Neuronal stem cell (in vitro differentiated cells): ENCODE data around the gene KRT16.

ENCODE experiments used
- DNase-seq: peaks from one replicate; pipeline ENCODE4 v3.0.0-alpha.2; 2013; ENCODE audit warnings: low spot score
- H2AFZ ChIP-seq: one replicate; pipeline ENCODE4 v1.6.1; 2013; ENCODE audit warnings: mild to moderate bottlenecking, low read length, inconsistent platforms
- H2AK5ac ChIP-seq: 2 replicates; pipeline ENCODE4 v1.6.1; 2013; ENCODE audit warnings: low read depth, mild to moderate bottlenecking, inconsistent platforms, low read length, moderate library complexity, mixed read lengths
- H2BK120ac ChIP-seq: 2 replicates; pipeline ENCODE4 v1.6.1; 2013; ENCODE audit warnings: low read depth, mild to moderate bottlenecking, inconsistent platforms, low read length, moderate library complexity, mixed read lengths
- H2BK12ac ChIP-seq: one replicate; pipeline ENCODE4 v1.6.1; 2013; ENCODE audit warnings: low read length, inconsistent platforms
- H2BK15ac ChIP-seq: 2 replicates; pipeline ENCODE4 v1.6.1; 2013; ENCODE audit warnings: mild to moderate bottlenecking, low read length, inconsistent platforms, mixed read lengths
- H2BK5ac ChIP-seq: one replicate; pipeline ENCODE4 v1.6.1; 2013; ENCODE audit warnings: inconsistent platforms, mild to moderate bottlenecking, low read length, moderate library complexity
- H3K14ac ChIP-seq: one replicate; pipeline ENCODE4 v1.6.1; 2013; ENCODE audit warnings: low read length, inconsistent platforms
- H3K18ac ChIP-seq: 2 replicates; pipeline ENCODE4 v1.6.1; 2013; ENCODE audit warnings: low read length, inconsistent platforms
- H3K23ac ChIP-seq: 2 replicates; pipeline ENCODE4 v1.6.1; 2013; ENCODE audit warnings: low read depth, mild to moderate bottlenecking, mixed read lengths, low read length, inconsistent platforms; ENCODE audit not compliant: poor library complexity
- H3K27ac ChIP-seq: replicated peaks from 3 replicates; pipeline ENCODE4 v1.5.1; 2013; ENCODE audit warnings: low read length, inconsistent platforms
- H3K27me3 ChIP-seq, 3 experiments: 2 replicates each; pipeline ENCODE4 v1.6.1; 2013; ENCODE audit warnings: low read length in 3 of 3, mild to moderate bottlenecking in 2 of 3, inconsistent platforms in 1 of 3, low read depth in 1 of 3, mixed read lengths in 1 of 3, moderate library complexity in 1 of 3; ENCODE audit not compliant: control insufficient read depth in 3 of 3, insufficient read depth in 3 of 3
- H3K36me3 ChIP-seq, 2 donors: replicated peaks in 1 of 2; 2 replicates each; pipeline ENCODE4 v1.6.1; 2013; ENCODE audit warnings: low read length in 2 of 2; ENCODE audit not compliant: control insufficient read depth in 2 of 2, insufficient read depth in 2 of 2
- H3K4ac ChIP-seq: 2 replicates; pipeline ENCODE4 v1.6.1; 2013; ENCODE audit warnings: inconsistent platforms, mild to moderate bottlenecking, low read length, moderate library complexity
- H3K4me1 ChIP-seq, 2 donors: 1 replicate in 1 of 2; 2 replicates in 1 of 2; pipeline ENCODE4 v1.6.1; 2013; ENCODE audit warnings: low read length in 2 of 2, low read depth in 1 of 2; ENCODE audit not compliant: control insufficient read depth in 2 of 2, insufficient read depth in 1 of 2
- H3K4me2 ChIP-seq: one replicate; pipeline ENCODE4 v1.6.1; 2013; ENCODE audit warnings: mild to moderate bottlenecking, low read length, inconsistent platforms; ENCODE audit not compliant: insufficient read depth, poor library complexity, severe bottlenecking
- H3K4me3 ChIP-seq, 2 donors: 2 replicates each; pipeline ENCODE4 v1.5.1; 2013; ENCODE audit warnings: low read length in 2 of 2, mild to moderate bottlenecking in 2 of 2, inconsistent platforms in 1 of 2, moderate library complexity in 1 of 2
- H3K79me1 ChIP-seq: one replicate; pipeline ENCODE4 v1.6.1; 2013; ENCODE audit warnings: low read depth, mild to moderate bottlenecking, inconsistent platforms, low read length, moderate library complexity
- H3K9ac ChIP-seq: one replicate; pipeline ENCODE4 v1.6.1; 2013; ENCODE audit warnings: mild to moderate bottlenecking, low read depth, low read length, inconsistent platforms; ENCODE audit not compliant: poor library complexity
- H3K9me3 ChIP-seq, 2 donors: replicated peaks in 1 of 2; 2 replicates each; pipeline versions ENCODE3 to v1.6.1; 2013; ENCODE audit warnings: low read length in 2 of 2, mild to moderate bottlenecking in 2 of 2, inconsistent platforms in 1 of 2, low read depth in 1 of 2, mixed read lengths in 1 of 2, moderate library complexity in 1 of 2; ENCODE audit not compliant: control insufficient read depth in 2 of 2, insufficient read depth in 1 of 2
- H4K8ac ChIP-seq: one replicate; pipeline ENCODE4 v1.6.1; 2013; ENCODE audit warnings: low read depth, mild to moderate bottlenecking, inconsistent platforms, low read length, moderate library complexity
- H4K91ac ChIP-seq: one replicate; pipeline ENCODE4 v1.6.1; 2013; ENCODE audit warnings: low read length, low read depth, mild to moderate bottlenecking, inconsistent platforms; ENCODE audit not compliant: poor library complexity
- WGBS, 2 donors: extraction: QIAGEN DNeasy Blood & Tissue Kit; methylation state at CpG; one replicate each; pipeline ENCODE4 v1.1.7; 2013; ENCODE audit warnings: missing lambda C conversion rate in 2 of 2, mixed read lengths in 1 of 2; ENCODE audit not compliant: insufficient read length in 2 of 2, insufficient replicate concordance in 1 of 2; ENCODE audit errors: extremely low coverage in 2 of 2; 5-methylcytosine and 5-hydroxymethylcytosine counted together

The KRT16 gene

GRCh38 chr17:41654678-41655607 lies 42.4 kb upstream of the KRT16 start:
- H2AFZ ChIP-seq, result peak overlapping the region; percentile 67
- H3K4me2 ChIP-seq, result no peak overlapping the region
- no peak overlapping the region for H3K4me3 ChIP-seq
- H2BK15ac ChIP-seq, result peak overlapping the region; percentile 99
- peak overlapping the region; percentile 72 for H2BK120ac ChIP-seq
- H3K79me1 ChIP-seq, result no peaks in the 10 kb centered on the region
- H3K36me3 ChIP-seq, result no peaks in the 10 kb centered on the region
- peak overlapping the region; percentile 99 for H2AK5ac ChIP-seq
- WGBS, 2 donors, result no CpG with 5 or more reads among the region's 24 CpGs
- H3K23ac ChIP-seq, result peak overlapping the region; percentile 91
- no peak overlapping the region for H3K27ac ChIP-seq
- peak overlapping the region; percentile 89 for H4K91ac ChIP-seq
- peak overlapping the region; percentile 98 for H3K4ac ChIP-seq
- DNase-seq, result no peak
- H4K8ac ChIP-seq, result peak overlapping the region; percentile 93
- H2BK12ac ChIP-seq, result peak overlapping the region; percentile 94
- peaks cover 0 to 50% (median 2%) of the 10 kb centered on the region in 3 experiments for H3K27me3 ChIP-seq
- peak overlapping the region; percentile 83 for H2BK5ac ChIP-seq
- peak overlapping the region; percentile 99 for H3K18ac ChIP-seq
- peak overlapping the region; percentile 80 for H3K9ac ChIP-seq
- peaks cover 0 to 18% of the 10 kb centered on the region in 2 donors for H3K4me1 ChIP-seq
- peak overlapping the region; percentile 98 for H3K14ac ChIP-seq
- H3K9me3 ChIP-seq, result peaks cover 0 to 3% of the 10 kb centered on the region in 2 donors

- Histone ChIP-seq H2BK5ac (peak overlapping the region; percentile 83), H3K9me3 (peaks cover 0 to 3% of the 10 kb centered on the region in 2 donors), H2AFZ (no peak overlapping the region), H3K4me2 (no peak overlapping the region), H3K4me1 (peaks cover 0 to 18% of the 10 kb centered on the region in 2 donors), H3K4ac (peak overlapping the region; percentile 81), H3K79me1 (no peaks in the 10 kb centered on the region), H3K9ac (no peak overlapping the region), H3K36me3 (no peaks in the 10 kb centered on the region), H2BK120ac (peak overlapping the region; percentile 72), H3K14ac (no peak overlapping the region), H2AK5ac (peak overlapping the region; percentile 99), H3K4me3 (no peak overlapping the region), H2BK12ac (peak overlapping the region; percentile 98), H4K8ac (no peak overlapping the region), H3K23ac (peak overlapping the region; percentile 1), H3K27me3 (peaks cover 0 to 44% (median 2%) of the 10 kb centered on the region in 3 experiments), H3K18ac (peak overlapping the region; percentile 84), H2BK15ac (peak overlapping the region; percentile 88), H3K27ac (no peak overlapping the region), H4K91ac (no peak overlapping the region)
- DNase-seq, result no peak
- WGBS, 2 donors, result no CpG with 5 or more reads among the region's 14 CpGs
Measured at GRCh38 chr17:41653892-41654677, 41.5 kb upstream of the KRT16 start.

GRCh38 chr17:41653421-41653820 lies 40.9 kb upstream of the KRT16 start:
- Histone ChIP-seq H3K27ac (no peak overlapping the region), H2BK12ac (no peak overlapping the region), H3K9me3 (peaks cover 0 to 3% of the 10 kb centered on the region in 2 donors), H2AFZ (no peak overlapping the region), H3K27me3 (peaks cover 0 to 38% (median 2%) of the 10 kb centered on the region in 3 experiments), H4K91ac (no peak overlapping the region), H3K23ac (peak overlapping the region; percentile 1), H2BK120ac (no peak overlapping the region), H3K36me3 (no peaks in the 10 kb centered on the region), H3K14ac (peak overlapping the region; percentile 47), H3K9ac (no peak overlapping the region), H3K4me2 (no peak overlapping the region), H3K4ac (peak overlapping the region; percentile 81), H2BK15ac (peak overlapping the region; percentile 96), H2BK5ac (no peak overlapping the region), H3K4me3 (no peak overlapping the region), H3K79me1 (no peaks in the 10 kb centered on the region), H3K4me1 (peaks cover 1 to 19% of the 10 kb centered on the region in 2 donors), H2AK5ac (no peak overlapping the region), H3K18ac (peak overlapping the region; percentile 84), H4K8ac (no peak overlapping the region)
- DNase-seq, result no peak
- no CpG with 5 or more reads among the region's 5 CpGs for WGBS, 2 donors
